Measurements from ENCODE around the gene RWDD3. TPM values are rescaled to one million over a fixed set of nuclear protein-coding genes. Genes with fewer than 3 reads are reported as not detected.

Gene RWDD3
- total RNA-seq (2022) (10.3 and 14.7 TPM in 2 replicates), Bru-seq, nascent RNA (percentile 87 among the genes with signal in this experiment), BruChase-seq, experiment 1, labeled RNA remaining after a 6-hour chase (percentile 87 among the genes with signal in this experiment), BruChase-seq, experiment 2, labeled RNA remaining after a 2-hour chase (percentile 92 among the genes with signal in this experiment)
- long read RNA-seq, partial matches to known transcripts: 0 of 16 reads
- long read RNA-seq, other reads (novel, unspliced or antisense): 11 of 16 reads

DNA sequence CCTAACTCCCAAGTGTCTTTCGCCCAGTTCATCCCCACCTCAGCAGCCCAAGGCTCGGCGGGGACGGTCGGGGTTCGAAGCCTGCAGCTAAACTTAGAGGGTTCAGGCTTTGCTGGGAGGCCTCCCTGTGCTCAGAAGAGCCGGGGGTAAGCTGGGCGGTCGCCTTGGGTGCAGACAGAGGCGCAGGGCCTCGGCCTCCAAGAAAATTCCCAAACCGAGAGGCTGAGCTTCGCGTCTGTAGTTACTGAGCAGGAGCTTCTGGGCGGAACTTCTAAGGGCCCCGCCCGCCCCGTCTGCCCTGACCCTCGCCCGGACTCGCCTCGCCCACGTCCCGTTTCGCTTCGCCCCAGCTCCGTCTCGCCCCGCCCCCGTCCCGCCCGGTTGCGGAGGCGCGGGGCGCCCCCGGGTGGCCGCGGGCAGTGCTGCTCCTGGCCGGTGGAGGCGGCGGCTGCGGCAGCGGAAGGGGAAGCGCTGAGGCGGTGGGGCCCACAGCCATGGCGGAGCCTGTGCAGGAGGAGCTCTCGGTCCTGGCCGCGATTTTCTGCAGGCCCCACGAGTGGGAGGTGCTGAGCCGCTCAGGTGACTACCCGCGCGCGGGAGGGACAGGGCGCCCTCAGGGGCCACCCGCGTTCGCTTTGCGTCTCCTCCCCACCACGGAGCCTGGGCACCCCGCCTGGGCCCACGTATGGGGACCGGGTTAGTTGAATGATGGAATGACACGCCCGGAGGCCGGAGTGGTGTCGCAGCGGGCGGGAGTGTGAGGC lies at the start of gene RWDD3:
Gene RWDD3 (plus strand): TSS at position 474 of the 764 bp plus-strand sequence. CDS start 21 bp downstream, at position 495.
- CTCF ChIA-PET: interaction anchor here (0.6 to 3.5 kb wide), 29 partner anchors 8 to 503 kb away, joined by 3 to 34 read pairs (median 4); partner anchors contain the start of genes ALG14 and TLCD4
- Mint-ChIP-seq H3K27me3 (ENCODE audit: insufficient read depth, unreplicated experiment) (no peaks in the 10 kb centered on the region), H3K9me3 (ENCODE audit: unreplicated experiment) (no peaks in the 10 kb centered on the region), H3K36me3 (ENCODE audit: insufficient read depth, unreplicated experiment) (peaks cover 6% of the 10 kb centered on the region), H3K27ac (ENCODE audit: low read depth, unreplicated experiment) (peak within 1 kb of the TSS; percentile 87), H3K4me1 (ENCODE audit: insufficient read depth, unreplicated experiment) (peaks cover 18% of the 10 kb centered on the region), H3K4me3 (ENCODE audit: unreplicated experiment) (peak within 1 kb of the TSS; percentile 91)
- peak; percentile 90 for DNase-seq (ENCODE audit: unreplicated experiment)
- BruUV-seq (replicated peaks): no TSS peak
- TF ChIP-seq CTCF (IDR thresholded peaks at IDR 0.05; ENCODE audit: unreplicated experiment): peak; percentile 89
- POLR2A ChIA-PET: interaction anchor here (0.6 to 2.8 kb wide), 20 partner anchors 11 to 997 kb away, joined by 3 to 32 read pairs (median 4); partner anchors contain the start of genes ALG14 and TLCD4
- intact Hi-C loops (cut with micrococcal nuclease): loop anchor here (1.0 to 10.0 kb wide), 6 partner anchors 118 to 380 kb away; partner anchors contain the start of gene ALG14

DNA sequence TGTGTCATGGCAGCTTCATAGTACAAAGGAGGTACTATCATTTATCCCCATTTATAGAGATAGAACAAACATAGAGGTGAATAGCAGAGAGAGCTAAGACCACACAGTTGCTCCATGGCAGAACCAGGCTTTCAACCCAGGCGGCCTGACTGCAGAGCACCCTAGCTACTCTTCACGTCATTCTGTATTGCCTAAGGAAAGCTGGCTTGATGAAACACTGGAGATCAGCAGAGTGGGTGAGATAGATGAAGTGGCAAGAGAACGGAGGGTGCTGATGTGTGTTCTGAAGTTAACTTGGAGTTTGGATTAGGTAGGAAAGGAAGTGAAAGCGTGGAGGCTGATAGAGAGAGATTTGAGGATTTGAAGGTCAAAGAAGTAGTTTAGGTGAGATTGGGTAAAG lies 47.9 kb upstream of the RWDD3 start:
- no peak overlapping the region for H3K27ac Mint-ChIP-seq (ENCODE audit: low read depth, unreplicated experiment)
- POLR2A ChIA-PET: no interaction called here
- no peaks in the 10 kb centered on the region for H3K9me3 Mint-ChIP-seq (ENCODE audit: unreplicated experiment)
- H3K36me3 Mint-ChIP-seq (ENCODE audit: insufficient read depth, unreplicated experiment): no peaks in the 10 kb centered on the region
- no peak for DNase-seq (ENCODE audit: unreplicated experiment)
- intact Hi-C loops (cut with micrococcal nuclease): no loop called here
- TF ChIP-seq CTCF (IDR thresholded peaks at IDR 0.05; ENCODE audit: unreplicated experiment): no peak
- no TSS peak for BruUV-seq (replicated peaks)
- no peaks in the 10 kb centered on the region for H3K4me1 Mint-ChIP-seq (ENCODE audit: insufficient read depth, unreplicated experiment)
- no peak overlapping the region for H3K4me3 Mint-ChIP-seq (ENCODE audit: unreplicated experiment)
- CTCF ChIA-PET: no interaction called here
- H3K27me3 Mint-ChIP-seq (ENCODE audit: insufficient read depth, unreplicated experiment): no peaks in the 10 kb centered on the region

GRCh38 chr1:95193591-95193990 lies 40.4 kb upstream of the RWDD3 start:
- Mint-ChIP-seq H3K9me3 (ENCODE audit: unreplicated experiment) (no peaks in the 10 kb centered on the region), H3K27me3 (ENCODE audit: insufficient read depth, unreplicated experiment) (no peaks in the 10 kb centered on the region), H3K36me3 (ENCODE audit: insufficient read depth, unreplicated experiment) (no peaks in the 10 kb centered on the region), H3K27ac (ENCODE audit: low read depth, unreplicated experiment) (no peak overlapping the region), H3K4me1 (ENCODE audit: insufficient read depth, unreplicated experiment) (peaks cover 11% of the 10 kb centered on the region), H3K4me3 (ENCODE audit: unreplicated experiment) (no peak overlapping the region)
- DNase-seq (ENCODE audit: unreplicated experiment): no peak
- no peak for TF ChIP-seq CTCF (IDR thresholded peaks at IDR 0.05; ENCODE audit: unreplicated experiment)
- BruUV-seq (replicated peaks): no TSS peak
- ChIA-PET POLR2A (interaction anchor here (0.8 kb wide), 1 partner anchor 10 kb away, joined by 3 read pairs; no protein-coding TSS in a partner anchor), CTCF (no interaction called here)
- intact Hi-C loops (cut with micrococcal nuclease): no loop called here

DNA sequence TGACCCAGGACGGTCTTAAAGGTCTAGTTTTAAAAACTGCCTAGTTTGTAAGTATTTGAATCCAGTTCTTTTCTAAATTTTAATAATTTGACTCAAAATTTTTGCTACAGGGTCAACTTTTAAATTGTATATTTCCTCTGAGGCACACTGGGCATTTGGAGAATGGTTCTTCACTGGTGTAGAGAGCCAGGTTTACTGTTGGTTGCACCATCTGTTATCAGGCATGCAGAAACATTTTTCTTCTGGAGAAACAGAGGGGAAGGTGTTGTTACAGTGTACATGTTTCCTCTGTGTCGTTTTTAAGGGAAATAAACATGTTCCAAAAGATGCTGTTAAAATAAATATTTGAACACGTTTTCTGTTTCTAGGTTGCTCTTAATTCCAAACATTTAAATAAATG lies 39.0 kb upstream of the RWDD3 start:
- Mint-ChIP-seq H3K4me3 (ENCODE audit: unreplicated experiment) (no peak overlapping the region), H3K27ac (ENCODE audit: low read depth, unreplicated experiment) (no peak overlapping the region), H3K9me3 (ENCODE audit: unreplicated experiment) (no peaks in the 10 kb centered on the region), H3K4me1 (ENCODE audit: insufficient read depth, unreplicated experiment) (peaks cover 12% of the 10 kb centered on the region), H3K36me3 (ENCODE audit: insufficient read depth, unreplicated experiment) (no peaks in the 10 kb centered on the region), H3K27me3 (ENCODE audit: insufficient read depth, unreplicated experiment) (no peaks in the 10 kb centered on the region)
- no peak for TF ChIP-seq CTCF (IDR thresholded peaks at IDR 0.05; ENCODE audit: unreplicated experiment)
- POLR2A ChIA-PET: interaction anchor here (1.0 to 1.8 kb wide), 4 partner anchors 15 to 122 kb away, joined by 3 to 4 read pairs (median 3); partner anchors contain the start of genes ALG14 and RWDD3
- BruUV-seq (replicated peaks): no TSS peak
- CTCF ChIA-PET: interaction anchor here (0.6 to 2.0 kb wide), 4 partner anchors 39 to 1620 kb away, joined by 3 to 11 read pairs (median 4); partner anchors contain the start of gene RWDD3
- no peak for DNase-seq (ENCODE audit: unreplicated experiment)
- intact Hi-C loops (cut with micrococcal nuclease): no loop called here
